HG03025 (cell line): ENCODE data around the gene FCHSD2.
A peak's percentile ranks its signal among the peaks of the same experiment; 100 is the strongest.
"Not testable (repeated sequence)": the region's sequence is repeated elsewhere in the genome, so short reads cannot be mapped to it uniquely, and the experiment has no call there.

Source experiments
- ATAC-seq: cut with Tn5 transposase; IDR thresholded peaks from one replicate; pipeline ENCODE4 v1.9.1; 2021; ENCODE audit warnings: mild to moderate bottlenecking, moderate library complexity; ENCODE audit not compliant: unreplicated experiment, low FRiP score

Gene FCHSD2

DNA sequence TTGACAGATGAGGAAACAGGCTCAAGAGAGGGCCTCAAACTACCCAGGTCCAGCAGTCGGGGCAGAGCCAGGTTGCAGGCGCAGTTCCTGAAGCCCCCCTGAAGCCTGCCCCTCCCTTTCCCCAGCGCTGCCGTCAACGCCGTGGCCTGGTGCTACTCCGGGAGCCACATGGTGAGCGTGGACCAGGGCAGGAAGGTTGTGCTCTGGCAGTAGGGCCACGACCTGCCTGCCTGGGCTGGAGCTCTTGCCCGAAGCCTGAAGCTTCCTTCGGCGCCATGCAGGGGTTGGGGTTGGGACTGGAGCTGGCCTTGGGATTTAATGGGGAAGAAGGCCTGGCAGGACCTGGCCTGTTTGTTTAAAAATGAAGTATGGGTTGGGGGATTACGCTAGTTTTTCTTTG lies 312.9 kb downstream of the FCHSD2 start:
- ATAC-seq: no peak

GRCh38 chr11:72828692-72829101 lies 313.4 kb downstream of the FCHSD2 start:
- ATAC-seq: no peak

GRCh38 chr11:72828081-72828567 lies 314.0 kb downstream of the FCHSD2 start:
- no peak for ATAC-seq

GRCh38 chr11:72827656-72828055 lies 314.5 kb downstream of the FCHSD2 start:
- not testable (repeated sequence) for ATAC-seq

- no peak for ATAC-seq
These were observed 315.1 kb downstream of the FCHSD2 start for GRCh38 chr11:72826942-72827480.

- no peak for ATAC-seq
These were observed 315.8 kb downstream of the FCHSD2 start for GRCh38 chr11:72826191-72826941.

DNA sequence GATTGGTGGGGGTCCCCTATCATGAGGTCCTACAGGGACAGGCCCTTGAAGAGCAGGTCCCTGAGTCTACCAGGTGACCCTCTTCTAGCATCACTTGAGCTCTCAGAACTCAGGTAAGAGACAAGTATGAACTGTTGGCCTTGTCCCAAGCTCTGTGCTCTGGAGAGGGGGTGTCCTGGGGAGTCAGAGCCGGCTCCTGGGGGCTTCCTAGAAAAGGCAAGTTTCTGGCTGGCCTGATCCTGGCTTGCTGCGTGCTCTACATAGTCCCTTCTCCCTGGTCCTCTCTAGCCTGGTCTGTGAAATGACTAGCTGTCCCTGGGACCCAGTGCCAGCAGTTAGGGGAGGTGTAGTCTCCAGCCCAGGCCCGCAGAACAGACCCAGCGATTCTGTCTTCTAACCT lies 316.5 kb downstream of the FCHSD2 start:
- ATAC-seq: no peak

DNA sequence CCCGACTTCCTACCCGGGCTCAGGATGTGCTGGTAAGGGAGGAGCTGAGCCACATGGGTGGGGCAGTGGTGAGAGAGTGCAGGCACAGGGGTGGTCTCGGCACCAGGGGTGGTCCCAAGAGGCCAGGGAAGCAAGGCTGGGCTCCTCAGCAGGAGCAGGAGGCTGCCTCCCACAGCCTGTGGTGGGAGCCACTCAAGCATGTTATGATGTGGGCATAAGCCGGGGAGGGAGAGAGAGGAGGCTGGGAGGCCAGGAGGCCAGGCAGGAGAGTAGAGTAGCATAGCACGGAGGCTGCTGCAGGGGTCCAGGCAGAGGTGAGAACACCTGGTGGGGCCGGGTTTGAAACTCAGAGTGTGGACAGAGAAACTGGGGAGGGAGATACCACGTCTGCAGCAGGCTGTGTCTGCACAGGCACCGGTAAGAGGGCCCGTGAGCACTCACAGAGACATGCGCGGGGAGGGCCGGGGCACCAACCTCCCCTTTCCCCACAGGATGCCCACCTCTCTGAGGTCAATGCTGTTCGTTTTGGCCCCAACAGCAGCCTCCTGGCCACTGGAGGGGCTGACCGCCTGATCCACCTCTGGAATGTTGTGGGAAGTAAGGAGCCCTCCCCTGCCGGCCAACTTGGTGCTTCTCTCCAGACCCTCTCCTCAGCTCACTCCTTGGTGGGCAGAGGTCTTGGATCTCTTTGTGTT lies 317.2 kb downstream of the FCHSD2 start:
- ATAC-seq: no peak

DNA sequence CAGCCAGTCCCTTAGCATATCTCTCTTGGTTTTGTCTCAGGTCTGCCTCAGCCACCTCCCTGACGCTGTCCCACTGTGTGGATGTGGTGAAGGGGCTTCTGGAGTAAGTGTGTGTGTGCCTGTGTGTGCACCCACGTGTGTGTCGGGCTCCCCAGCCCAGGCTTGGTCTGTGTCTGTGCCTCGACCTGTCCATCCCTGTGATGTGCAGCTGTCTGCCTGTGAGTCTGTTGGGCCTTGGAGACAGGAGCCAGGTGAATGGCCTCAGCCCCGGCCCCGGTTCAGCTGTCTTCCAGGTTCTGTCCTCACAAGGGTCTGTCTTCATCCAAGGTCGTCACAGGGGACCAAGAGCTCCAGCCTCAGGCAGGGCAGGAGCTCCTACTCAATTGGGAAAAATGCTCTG lies 318.1 kb downstream of the FCHSD2 start:
- ATAC-seq: no peak

DNA sequence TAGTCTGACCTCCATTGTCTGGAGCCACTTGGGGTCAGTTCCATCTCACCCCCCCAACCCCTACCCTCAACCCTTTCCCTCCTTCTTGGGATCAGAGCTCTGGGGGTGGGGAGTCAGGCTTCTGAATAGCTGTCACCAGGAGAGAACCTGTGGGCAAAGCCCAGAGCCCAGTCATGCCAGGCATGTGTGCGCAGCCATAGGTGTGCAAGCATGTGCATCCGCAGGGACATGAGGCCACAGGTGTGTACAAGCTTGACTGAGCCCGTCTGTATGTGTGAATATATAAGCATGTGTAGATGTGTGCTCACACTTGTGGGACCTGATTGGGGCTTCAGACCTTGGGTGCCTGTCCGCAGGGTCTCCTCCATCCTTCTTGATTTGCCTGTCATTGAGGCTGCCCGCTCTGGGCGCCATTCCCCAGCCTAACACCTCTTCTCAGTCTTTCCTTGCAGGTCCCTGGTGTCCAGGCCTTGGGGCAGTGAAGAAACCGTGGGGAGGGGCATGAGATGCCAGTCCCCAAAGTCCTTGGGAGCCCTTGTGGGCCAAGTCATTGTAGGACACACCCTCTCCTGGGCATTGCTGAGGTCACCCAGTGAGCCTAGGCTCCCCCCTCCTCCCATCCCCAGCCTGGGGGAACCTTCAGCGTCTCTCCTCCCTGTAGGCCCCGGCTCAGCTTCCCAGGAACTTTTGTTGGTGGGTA lies 318.9 kb downstream of the FCHSD2 start:
- ATAC-seq: no peak

- ATAC-seq: peak; percentile 57
These were observed 320.0 kb downstream of the FCHSD2 start for GRCh38 chr11:72821920-72822799.

DNA sequence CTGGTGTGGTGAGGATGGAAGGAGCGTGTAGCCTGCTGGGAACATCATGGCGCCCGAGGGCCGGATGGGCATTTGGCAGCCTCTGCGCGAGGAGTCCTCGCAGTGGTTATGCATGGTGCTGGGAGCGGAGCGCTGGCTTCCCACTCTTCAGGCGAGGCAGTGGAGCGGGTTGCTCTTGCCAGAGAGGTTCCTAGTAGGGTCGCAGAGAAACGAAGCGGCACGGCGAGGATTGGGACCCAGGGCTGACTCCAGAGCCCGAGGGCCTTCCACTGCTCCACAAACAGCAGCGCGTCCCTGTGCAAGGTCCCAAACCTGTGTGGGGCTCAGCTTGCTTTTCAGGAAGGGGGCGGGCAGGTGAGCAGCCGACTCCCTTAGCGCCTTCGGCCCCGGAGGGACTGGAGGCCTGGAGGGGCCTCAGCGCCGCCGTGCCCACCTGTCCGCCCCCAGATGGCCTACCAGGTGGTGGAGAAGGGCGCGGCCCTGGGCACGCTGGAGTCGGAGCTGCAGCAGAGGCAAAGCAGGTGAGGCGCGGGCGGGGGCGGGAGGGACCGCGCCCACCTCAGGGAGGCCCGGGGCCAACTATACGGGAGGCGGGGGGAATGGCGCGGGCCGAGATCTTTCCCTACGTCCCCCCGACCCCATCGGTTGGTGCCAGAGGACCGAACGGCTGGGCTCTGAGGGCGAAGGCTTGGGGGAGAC lies 320.7 kb downstream of the FCHSD2 start:
- ATAC-seq: no peak

- ATAC-seq: no peak
These were observed 321.5 kb downstream of the FCHSD2 start for GRCh38 chr11:72820439-72821139.

DNA sequence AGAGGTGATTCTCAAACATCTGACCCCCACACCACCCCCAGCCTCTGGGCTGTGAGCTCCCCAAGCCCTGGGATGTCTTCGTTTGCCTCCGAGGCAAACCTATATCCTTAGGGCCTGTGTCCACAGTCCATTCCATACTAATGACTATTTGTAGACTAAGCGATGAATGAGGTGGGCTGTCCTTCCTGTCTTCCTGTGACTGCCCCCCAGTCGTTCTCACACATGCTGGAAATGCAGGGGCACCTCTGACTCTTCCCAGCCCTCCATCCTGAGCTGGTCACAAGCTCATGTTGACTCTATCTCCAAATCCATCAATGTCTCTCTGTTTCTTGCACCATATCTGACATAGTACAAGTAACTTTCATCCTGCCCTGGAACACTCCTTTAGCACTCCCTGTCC lies 323.1 kb downstream of the FCHSD2 start:
- ATAC-seq: no peak

DNA sequence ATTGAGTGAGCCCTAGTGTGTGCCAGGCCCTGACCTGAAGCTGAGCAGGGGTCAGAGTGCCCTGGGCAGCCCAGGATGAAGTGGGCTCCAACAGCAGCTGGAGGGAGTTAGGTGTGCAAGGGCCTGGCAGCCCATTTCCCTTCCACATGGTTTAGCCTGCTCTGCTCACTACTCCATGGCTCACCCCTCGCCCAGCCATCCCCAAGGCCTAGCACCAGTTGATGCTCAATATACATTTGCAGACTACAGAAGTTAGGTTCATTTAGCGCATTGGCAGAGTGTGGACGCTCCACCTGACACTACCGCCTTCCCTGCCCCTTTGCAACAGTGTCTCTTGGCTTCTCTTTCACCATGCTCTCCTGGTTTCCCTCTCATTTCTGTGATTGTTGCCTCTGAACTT lies 324.2 kb downstream of the FCHSD2 start:
- ATAC-seq: no peak

- no peak for ATAC-seq
These were observed 325.6 kb downstream of the FCHSD2 start for GRCh38 chr11:72816404-72816990.

DNA sequence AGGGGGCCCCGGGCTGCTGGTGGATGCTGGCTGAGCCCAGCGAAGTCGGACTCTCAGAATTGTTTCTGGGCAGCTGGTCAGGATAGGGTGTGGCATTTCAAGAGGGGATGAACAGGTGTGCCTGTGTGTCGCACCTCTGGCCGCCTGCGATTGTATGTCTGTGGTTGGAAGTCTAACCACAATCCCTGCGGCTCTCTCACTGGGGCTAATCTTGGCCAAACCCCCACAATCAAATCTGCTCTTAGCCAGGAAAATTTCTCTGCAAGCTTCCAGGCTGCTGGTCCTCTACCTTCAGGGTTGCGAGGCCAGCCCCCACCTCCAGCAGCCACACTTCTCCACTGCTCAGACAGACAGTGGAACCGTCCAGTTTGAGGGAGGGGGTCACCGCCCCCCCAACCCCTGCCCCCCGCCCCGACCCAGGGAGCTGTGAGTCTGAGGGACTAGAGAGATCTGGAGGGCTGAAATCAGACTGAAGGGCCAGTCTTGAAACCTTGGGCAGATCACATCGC lies 327.0 kb downstream of the FCHSD2 start:
- ATAC-seq: no peak
